Right lobe of liver (tissue), 6 donors: ENCODE results near the gene NCLN. TPM values are rescaled to one million over a fixed set of nuclear protein-coding genes. Genes with fewer than 3 reads are reported as not detected.

Experiments used
- ATAC-seq, 4 donors: fragments of 200-7000 bp; cut with Tn5 transposase; one replicate each; pipeline ENCODE4 v1.9.1; 2020; ENCODE audit warnings: mild to moderate bottlenecking in 4 of 4, moderate library complexity in 4 of 4
- DNase-seq, 3 donors: peaks; one replicate each; pipeline ENCODE4 v3.0.0-alpha.2; 2020
- H3K27ac ChIP-seq, 3 donors: fragments of 200-600 bp; one replicate each; pipeline ENCODE4 v1.8.0; 2022
- H3K27me3 ChIP-seq, 2 donors: fragments of 200-600 bp; one replicate each; pipeline ENCODE4 v1.8.0; 2022
- H3K36me3 ChIP-seq, 4 donors: fragments of 200-600 bp; sonication (generic) in 1 of 4; one replicate each; pipeline versions ENCODE4 v1.5.1 to v1.8.0; 2017 to 2022; ENCODE audit warnings: control low read depth in 1 of 4
- H3K4me1 ChIP-seq, 4 donors: fragments of 200-600 bp; sonication (generic) in 1 of 4; one replicate each; pipeline versions ENCODE4 v1.5.1 to v1.8.0; 2017 to 2022; ENCODE audit warnings: control low read depth in 1 of 4
- H3K4me3 ChIP-seq, 3 donors: fragments of 200-600 bp; one replicate each; pipeline ENCODE4 v1.8.0; 2022
- H3K9me3 ChIP-seq, 4 donors: fragments of 200-600 bp; sonication (generic) in 1 of 4; one replicate each; pipeline versions ENCODE4 v1.5.1 to v1.8.0; 2017 to 2022; ENCODE audit warnings: control low read depth in 1 of 4
- CTCF ChIP-seq, 4 donors: fragments of 200-600 bp in 3 of 4; fragments of 450-650 bp in 1 of 4; IDR thresholded peaks; one replicate each; pipeline versions ENCODE4 v1.5.1 to v1.8.0; 2016 to 2022; ENCODE audit warnings: antibody characterized with exemption in 4 of 4, mild to moderate bottlenecking in 2 of 4
- POLR2A ChIP-seq: fragments of 450-650 bp; IDR thresholded peaks from one replicate; pipeline ENCODE4 v1.6.1; 2017; ENCODE audit warnings: antibody characterized with exemption, mild to moderate bottlenecking
- WGBS: methylation state at CpG from one replicate; pipeline ENCODE4 v1.1.6; 2018; ENCODE audit warnings: low coverage, low lambda C conversion rate; ENCODE audit not compliant: insufficient coverage; ENCODE audit errors: missing lambda C conversion rate; 5-methylcytosine and 5-hydroxymethylcytosine counted together
- intact Hi-C, 2 donors: fragments of 100-400 bp; cut with DNase I; formaldehyde crosslinking; loops; one replicate each; pipeline versions ENCODE4 v1.11.2 to v1.14.1; 2022
- total RNA-seq, 6 experiments: library from RNA; depleted of rRNA in 2 of 6; stranded (reverse); fragments of >200 nt in 2 of 6; fragmentation: NEBNext Ultra II Directional in 3 of 6; extraction: Animal tissue kit (Norgen Biotek cat#: 25700) in 3 of 6; gene quantifications; one replicate each; pipeline versions ENCODE4 v1.1.0 to v1.2.4, GENCODE V29; 2016 to 2023
- donor health status: DM: no; HTN: yes; CAD: no.
- donor health status: DM: no; HTN: no; CAD: no.
- donor health status: DM: no; HTN: no; CAD: no.
- donor health status: DM: no; HTN: yes; CAD: no.
- donor health status: DM: no; HTN: yes; CAD: no.

Gene NCLN
- total RNA-seq, 6 experiments from 2014 or later, result 32.0 to 59.9 (median 40.4) TPM

- intact Hi-C loops, result no loop called here
- Histone ChIP-seq H3K27ac (no peak overlapping the region), H3K36me3 (no peaks in the 10 kb centered on the region), H3K4me3 (no peak overlapping the region), H3K27me3 (no peaks in the 10 kb centered on the region), H3K9me3 (no peaks in the 10 kb centered on the region), H3K4me1 (peaks cover 0 to under 1% (median 0%) of the 10 kb centered on the region in 4 donors)
- ATAC-seq, result no peak
- DNase-seq, result no peak
- 100% methylated on average over 3 of the region's 14 CpGs for WGBS
- TF ChIP-seq POLR2A (no peak), CTCF (IDR thresholded peaks at IDR 0.05) (no peak)
These were observed 7.0 kb downstream of the NCLN start for GRCh38 chr19:3192684-3193083.

GRCh38 chr19:3193256-3194105 lies 7.8 kb downstream of the NCLN start:
- Histone ChIP-seq H3K36me3 (no peaks in the 10 kb centered on the region), H3K4me3 (no peak overlapping the region), H3K4me1 (no peaks in the 10 kb centered on the region), H3K27me3 (no peaks in the 10 kb centered on the region), H3K9me3 (no peaks in the 10 kb centered on the region), H3K27ac (no peak overlapping the region)
- DNase-seq (no peak), ATAC-seq (no peak)
- TF ChIP-seq CTCF (IDR thresholded peaks at IDR 0.05), result no peak
- TF ChIP-seq POLR2A, result no peak
- intact Hi-C loops, result no loop called here
- WGBS, result 88% methylated on average over 5 of the region's 40 CpGs

GRCh38 chr19:3194106-3195087 lies 8.7 kb downstream of the NCLN start:
- Histone ChIP-seq H3K4me1 (no peaks in the 10 kb centered on the region), H3K4me3 (no peak overlapping the region), H3K27ac (no peak overlapping the region), H3K27me3 (no peaks in the 10 kb centered on the region), H3K9me3 (no peaks in the 10 kb centered on the region), H3K36me3 (no peaks in the 10 kb centered on the region)
- 87% methylated on average over 15 of the region's 17 CpGs for WGBS
- no peak for TF ChIP-seq CTCF (IDR thresholded peaks at IDR 0.05)
- TF ChIP-seq POLR2A, result no peak
- DNase-seq, result no peak
- intact Hi-C loops, result no loop called here
- no peak for ATAC-seq

GRCh38 chr19:3196064-3196932 lies 10.6 kb downstream of the NCLN start:
- no peaks in the 10 kb centered on the region for H3K9me3 ChIP-seq
- TF ChIP-seq POLR2A (no peak), CTCF (IDR thresholded peaks at IDR 0.05) (no peak)
- DNase-seq (peak in 1 of 3 donors; percentile 46), ATAC-seq (no peak)
- intact Hi-C loops, result no loop called here
- WGBS, result no CpG with 5 or more reads among the region's 42 CpGs
- H3K27ac ChIP-seq, result no peak overlapping the region
- no peaks in the 10 kb centered on the region for H3K4me1 ChIP-seq
- H3K4me3 ChIP-seq, result no peak overlapping the region
- no peaks in the 10 kb centered on the region for H3K36me3 ChIP-seq
- no peaks in the 10 kb centered on the region for H3K27me3 ChIP-seq
